GM04503 (cell line): ENCODE measurements around the gene ABCG2.
A peak's percentile ranks its signal among the peaks of the same experiment; 100 is the strongest.

Experiments used
- DNase-seq: peaks from one replicate; pipeline ENCODE4 v3.0.0-alpha.2; 2012; ENCODE audit warnings: low read depth

ABCG2 gene

GRCh38 chr4:88158489-88159228 is at the start of gene ABCG2:
ABCG2 (minus strand) TSS chr4:88158639; CDS start chr4:88139995, 18,644 bp downstream.
- DNase-seq: no peak

GRCh38 chr4:88208156-88208555 is 49.7 kb upstream of the ABCG2 start:
- no peak for DNase-seq

- DNase-seq: no peak
These were observed 48.7 kb upstream of the ABCG2 start for GRCh38 chr4:88207171-88207570.

- no peak for DNase-seq
These were observed 46.4 kb upstream of the ABCG2 start for GRCh38 chr4:88204882-88205281.

GRCh38 chr4:88202443-88202842 is 44.0 kb upstream of the ABCG2 start:
- DNase-seq: no peak

GRCh38 chr4:88200186-88200585 is 41.7 kb upstream of the ABCG2 start:
- DNase-seq: no peak

GRCh38 chr4:88196523-88197185 is 38.2 kb upstream of the ABCG2 start:
- no peak for DNase-seq

GRCh38 chr4:88196013-88196365 is 37.5 kb upstream of the ABCG2 start:
- DNase-seq: no peak

- DNase-seq: no peak
These were observed 37.0 kb upstream of the ABCG2 start for GRCh38 chr4:88195328-88196012.

- DNase-seq: no peak
These were observed 33.0 kb upstream of the ABCG2 start for GRCh38 chr4:88191404-88191803.

GRCh38 chr4:88189881-88190585 is 31.6 kb upstream of the ABCG2 start:
- no peak for DNase-seq

- no peak for DNase-seq
These were observed 30.9 kb upstream of the ABCG2 start for GRCh38 chr4:88189418-88189738.

GRCh38 chr4:88188738-88189417 is 30.4 kb upstream of the ABCG2 start:
- no peak for DNase-seq

GRCh38 chr4:88187766-88188165 is 29.3 kb upstream of the ABCG2 start:
- DNase-seq: no peak

- no peak for DNase-seq
These were observed 27.5 kb upstream of the ABCG2 start for GRCh38 chr4:88185906-88186305.

GRCh38 chr4:88179261-88179660 is 20.8 kb upstream of the ABCG2 start:
- DNase-seq: no peak

- no peak for DNase-seq
These were observed 20.3 kb upstream of the ABCG2 start for GRCh38 chr4:88178626-88179231.

- DNase-seq: peak; percentile 28
These were observed 19.7 kb upstream of the ABCG2 start for GRCh38 chr4:88177983-88178625.

GRCh38 chr4:88172987-88173386 is 14.5 kb upstream of the ABCG2 start:
- no peak for DNase-seq

GRCh38 chr4:88171206-88171605 is 12.8 kb upstream of the ABCG2 start:
- DNase-seq: no peak

- DNase-seq: no peak
These were observed 10.9 kb upstream of the ABCG2 start for GRCh38 chr4:88169298-88169697.
